Endothelial cell of hepatic sinusoid (primary cell): ENCODE data around the gene AGTRAP.

ENCODE experiments used
- in situ Hi-C: cut with HindIII; loops from 2 replicates; pipeline ENCODE4 v1.10.0; 2017; ENCODE audit warnings: low sequenced_read_pairs

The AGTRAP gene

DNA sequence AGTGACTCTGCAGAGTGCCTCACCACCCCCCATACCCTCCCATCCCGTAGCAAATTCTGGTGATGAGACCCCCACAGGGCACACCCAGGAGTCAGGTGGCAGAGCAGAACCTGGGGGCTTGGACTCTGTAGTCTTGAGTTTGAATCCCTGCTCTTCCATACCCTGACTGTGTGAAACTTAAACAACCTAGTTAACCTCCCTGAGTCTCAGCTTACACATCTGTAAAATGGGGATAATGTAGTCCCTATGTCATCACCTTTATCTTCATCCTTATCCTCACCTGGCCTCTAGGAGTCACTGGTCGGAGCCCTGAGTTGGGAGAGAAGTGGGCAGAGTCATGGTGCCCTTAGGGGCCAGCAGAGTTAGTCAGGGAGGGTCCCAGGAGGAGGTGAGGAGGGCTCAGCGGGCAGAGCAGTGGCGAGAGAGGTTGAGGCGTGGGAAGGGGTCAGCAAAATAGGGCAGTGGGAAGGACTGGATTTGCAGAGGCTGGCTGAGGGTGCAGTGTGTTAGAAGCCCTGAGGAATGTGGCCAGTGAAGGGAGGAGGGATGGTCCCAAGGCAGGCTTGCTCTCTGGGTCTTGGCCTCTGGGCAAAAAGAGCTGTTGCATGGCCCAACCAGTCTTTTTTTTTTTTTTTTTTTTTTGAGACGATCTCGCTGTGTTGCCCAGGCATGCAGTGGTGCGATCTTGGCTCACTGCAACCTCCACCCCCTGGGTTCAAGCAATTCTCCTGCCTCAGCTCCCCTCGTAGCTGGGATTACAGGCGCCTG is 44.6 kb downstream of the AGTRAP start:
- in situ Hi-C loops, result no loop called here

- in situ Hi-C loops, result no loop called here
Observed at GRCh38 chr1:11781297-11781696, 45.4 kb downstream of the AGTRAP start.

GRCh38 chr1:11782127-11782708 is 46.3 kb downstream of the AGTRAP start:
- in situ Hi-C loops, result no loop called here

DNA sequence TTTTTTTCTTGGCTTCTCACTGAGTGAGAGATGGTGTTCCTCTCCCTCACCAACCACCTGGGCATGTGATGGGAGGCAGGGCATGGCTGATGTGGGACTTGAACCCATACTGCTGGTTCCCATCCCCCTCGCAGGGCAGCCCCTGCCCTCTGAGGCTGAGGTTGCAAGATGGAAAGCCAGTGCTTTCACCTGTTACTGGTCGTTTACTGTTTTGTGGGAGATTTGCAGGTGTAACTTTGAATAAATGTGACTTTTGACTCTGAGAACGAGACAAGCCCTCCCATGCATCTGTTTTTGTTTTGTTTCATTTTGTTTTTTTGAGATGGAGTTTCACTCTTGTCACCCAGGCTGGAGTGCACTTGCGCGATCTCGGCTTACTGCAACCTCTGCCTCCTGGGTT is 47.6 kb downstream of the AGTRAP start:
- in situ Hi-C loops, result no loop called here

GRCh38 chr1:11784256-11784992 is 48.5 kb downstream of the AGTRAP start:
- in situ Hi-C loops, result no loop called here

DNA sequence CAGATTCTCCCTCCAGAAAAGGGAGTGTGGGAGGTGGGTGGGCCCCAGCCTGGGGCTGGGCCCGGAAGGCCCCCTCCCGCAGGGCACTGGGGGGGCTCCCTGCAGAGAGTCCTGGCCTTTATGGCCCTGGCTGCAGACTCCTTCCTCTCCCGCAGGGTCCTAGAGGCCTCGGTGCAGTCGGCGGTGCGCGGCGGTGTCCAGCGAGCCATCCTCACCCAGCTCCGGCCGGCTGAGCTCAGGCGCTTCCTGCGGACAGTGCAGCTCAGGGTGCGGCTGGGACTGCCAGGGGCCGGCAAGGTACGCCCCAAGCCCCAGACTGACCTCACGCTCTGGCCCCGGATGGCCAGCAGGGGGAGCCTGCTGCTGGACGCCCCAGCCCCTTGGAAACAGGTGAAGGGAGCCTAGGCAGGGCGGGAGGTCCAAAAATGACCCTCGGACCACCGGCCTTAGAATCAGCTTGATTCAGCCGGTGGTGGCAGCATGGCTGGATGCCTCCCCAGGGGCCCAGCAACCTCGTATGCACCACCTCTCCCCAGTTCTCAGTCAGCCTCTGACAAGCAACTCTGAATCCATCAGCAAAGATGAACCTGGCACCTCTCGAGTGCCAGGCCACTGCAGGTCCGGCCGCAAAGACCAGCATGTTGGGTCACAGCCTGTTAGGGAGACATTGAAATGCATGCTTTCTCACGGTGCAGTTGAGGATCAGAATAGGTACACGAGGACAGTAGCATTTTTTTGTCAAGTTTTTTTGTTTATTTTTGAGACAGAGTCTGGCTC is 49.2 kb downstream of the AGTRAP start:
- in situ Hi-C loops, result no loop called here

GRCh38 chr1:11786168-11786567 is 50.2 kb downstream of the AGTRAP start:
- in situ Hi-C loops, result no loop called here

GRCh38 chr1:11787251-11787803 is 51.4 kb downstream of the AGTRAP start:
- in situ Hi-C loops, result no loop called here

DNA sequence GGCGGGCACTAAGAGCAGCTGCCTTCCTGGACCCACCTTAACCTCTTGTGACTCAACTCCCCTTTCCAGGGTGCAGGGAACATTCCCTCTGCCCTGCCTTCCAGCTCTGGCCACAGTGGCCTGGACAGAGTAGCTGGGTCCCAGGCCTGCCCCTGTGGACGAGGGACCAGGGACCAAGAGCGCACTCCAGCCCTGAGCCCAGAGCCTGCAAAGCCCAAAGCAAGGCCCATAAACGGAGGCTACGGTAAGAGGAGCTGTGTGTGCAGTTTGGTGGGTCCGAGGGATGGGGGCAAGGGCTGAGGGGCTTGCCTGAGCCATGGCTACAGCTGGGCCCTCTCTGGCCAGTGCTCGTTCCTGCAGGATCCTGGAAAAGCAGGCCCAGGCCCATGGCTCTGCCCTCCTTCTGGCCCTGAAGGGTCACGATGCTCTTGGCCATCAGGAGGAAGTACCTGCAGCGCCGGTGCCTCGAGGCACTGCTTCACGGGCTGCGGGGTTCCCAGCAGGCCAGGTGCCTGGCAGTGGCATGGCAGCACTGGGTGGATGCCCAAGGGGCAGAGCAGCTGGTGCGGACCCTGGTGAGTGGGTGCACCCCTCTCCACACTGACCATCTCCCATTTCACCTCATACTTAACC is 52.0 kb downstream of the AGTRAP start:
- in situ Hi-C loops, result no loop called here

DNA sequence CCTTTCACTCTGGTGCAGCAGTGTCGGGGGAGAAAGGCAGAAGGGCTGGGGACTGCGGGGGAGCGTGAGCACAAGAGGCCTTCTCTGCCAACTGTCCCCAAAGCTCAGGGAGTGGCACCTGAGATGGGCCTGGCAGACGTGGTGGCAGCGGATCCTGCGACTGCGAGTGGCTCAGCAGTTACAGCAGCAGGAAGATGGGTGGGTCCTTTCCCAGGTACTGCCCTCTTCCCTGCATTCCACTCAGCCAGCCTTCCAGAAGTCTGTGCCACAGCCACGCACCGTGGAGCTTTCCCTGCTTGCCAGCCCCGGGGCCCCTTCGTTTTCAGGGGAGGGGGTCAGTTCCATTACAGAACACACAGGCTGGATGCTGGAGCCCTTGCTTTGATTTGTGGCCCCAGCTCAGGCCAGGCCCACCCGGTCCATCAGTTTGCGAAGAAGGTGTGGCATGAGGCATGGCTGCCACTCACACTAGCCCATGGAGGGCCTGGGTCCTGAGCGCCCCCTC is 52.7 kb downstream of the AGTRAP start:
- in situ Hi-C loops, result no loop called here

DNA sequence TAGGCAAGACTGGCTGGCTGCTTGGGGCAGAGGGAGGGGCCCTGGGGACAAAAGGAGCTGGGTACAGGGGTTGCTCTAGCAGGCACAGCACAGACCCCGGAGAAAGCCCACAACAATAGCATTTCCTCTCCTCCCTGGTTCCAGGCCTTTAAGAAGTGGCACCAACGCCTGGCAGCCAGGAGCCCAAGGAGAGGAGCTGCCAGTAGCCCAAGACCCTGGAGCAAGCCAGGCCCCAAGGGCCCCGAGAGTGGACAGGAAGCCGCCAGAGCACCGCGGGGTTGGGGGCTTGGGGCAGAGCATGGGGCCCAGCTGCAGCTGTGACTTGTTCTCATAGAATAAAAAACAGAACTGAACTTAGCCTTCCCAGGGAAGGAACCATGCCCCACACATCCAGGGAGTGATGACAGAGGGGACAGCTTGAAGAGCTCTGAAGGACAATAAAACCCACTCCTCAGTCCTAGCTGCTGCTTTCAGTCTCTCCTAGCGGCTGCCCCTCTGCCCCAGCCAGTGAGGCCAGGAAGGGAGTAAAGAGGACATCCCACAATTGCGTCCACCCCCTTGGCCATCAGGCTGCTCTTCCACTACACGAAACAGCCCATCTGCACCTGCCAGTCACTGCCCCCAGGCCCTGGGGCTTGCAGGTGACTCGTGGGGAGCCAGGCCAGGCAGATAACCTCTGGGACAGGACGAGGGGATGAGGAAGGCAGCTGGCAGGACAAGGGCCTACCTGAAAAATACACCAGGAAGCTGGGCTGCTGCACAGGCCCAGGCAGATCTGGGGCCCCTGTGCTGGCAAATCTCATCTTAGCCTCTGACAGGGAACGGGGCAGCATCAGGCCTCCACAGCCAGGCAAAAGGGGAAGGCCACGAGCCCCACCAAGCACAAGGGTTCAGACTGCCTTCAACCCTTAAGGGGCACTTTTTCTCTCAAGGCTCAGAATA is 53.5 kb downstream of the AGTRAP start:
- in situ Hi-C loops, result loop anchor here (10.0 kb wide), 1 partner anchor 125 kb away; the partner anchor contains the start of gene FBXO6

- in situ Hi-C loops, result loop anchor here (10.0 kb wide), 1 partner anchor 125 kb away; the partner anchor contains the start of gene FBXO6
Observed at GRCh38 chr1:11790101-11790879, 54.4 kb downstream of the AGTRAP start.

GRCh38 chr1:11790880-11791715 is 55.2 kb downstream of the AGTRAP start:
- in situ Hi-C loops, result loop anchor here (10.0 kb wide), 1 partner anchor 126 kb away; the partner anchor contains the start of gene FBXO6

GRCh38 chr1:11792106-11792505 is 56.2 kb downstream of the AGTRAP start:
- in situ Hi-C loops, result loop anchor here (10.0 kb wide), 1 partner anchor 127 kb away; the partner anchor contains the start of gene FBXO6

DNA sequence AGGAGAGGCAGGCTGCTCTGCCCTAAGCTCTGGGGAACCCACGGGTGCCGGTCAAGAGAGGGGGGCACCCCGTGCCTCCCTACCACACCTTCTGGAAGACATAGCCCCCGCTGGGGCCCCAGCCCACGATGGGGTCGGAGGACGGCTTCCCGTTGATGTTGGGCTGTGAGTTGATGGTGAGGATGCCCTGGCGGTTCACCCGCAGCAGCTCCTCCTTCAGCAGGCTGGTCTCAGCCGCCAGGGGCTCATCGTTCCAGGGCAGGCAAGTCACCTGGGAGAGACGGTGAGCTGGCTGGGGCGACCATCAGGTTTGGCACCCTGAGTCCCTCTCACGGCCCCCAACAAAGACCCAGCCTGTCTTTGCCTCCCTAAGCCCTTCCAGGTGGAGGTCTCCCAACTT is 57.9 kb downstream of the AGTRAP start:
- in situ Hi-C loops, result loop anchor here (10.0 kb wide), 1 partner anchor 129 kb away; the partner anchor contains the start of gene FBXO6

DNA sequence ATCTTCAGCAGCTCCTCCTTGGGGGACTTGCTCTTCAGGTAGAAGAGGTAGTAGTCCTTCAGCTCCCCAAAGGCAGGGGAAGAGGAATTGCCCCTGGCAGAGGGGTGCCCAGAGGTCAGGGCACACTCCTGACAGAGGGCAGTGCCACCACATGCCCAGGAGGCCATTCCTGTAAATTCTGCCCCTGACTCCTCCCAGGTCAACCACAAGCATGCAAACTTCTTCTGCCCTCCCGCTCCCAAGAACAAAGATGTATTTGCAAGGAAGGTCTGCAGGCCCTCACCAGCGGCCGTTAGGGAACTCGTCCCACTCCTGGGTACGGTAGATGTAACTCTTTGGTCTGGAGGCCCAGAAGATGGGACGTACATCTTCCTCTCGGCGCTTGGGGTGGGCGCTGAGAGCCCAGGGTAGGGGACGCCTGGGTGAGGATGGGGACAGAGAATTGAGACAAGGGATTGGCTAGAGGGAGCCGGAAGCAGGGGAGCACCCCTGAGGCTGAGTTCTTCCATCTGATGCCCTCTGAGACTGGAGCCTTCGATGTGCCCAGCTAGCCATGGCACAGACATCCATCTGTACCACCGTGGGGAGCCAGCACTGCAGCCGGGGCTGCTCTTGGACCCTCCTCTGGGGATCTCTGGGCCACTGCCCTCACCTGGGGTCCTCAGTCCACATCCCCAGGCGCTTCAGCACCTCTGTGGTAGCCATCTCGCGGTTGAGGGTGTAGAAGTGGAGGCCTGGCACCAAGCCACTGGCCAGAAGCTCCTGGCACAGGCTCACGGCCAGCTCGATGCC is 58.7 kb downstream of the AGTRAP start:
- in situ Hi-C loops, result loop anchor here (10.0 kb wide), 1 partner anchor 130 kb away; the partner anchor contains the start of gene FBXO6
